ENCODE measurements around the gene ESPN.
"Not testable (repeated sequence)": the region's sequence is repeated elsewhere in the genome, so short reads cannot be mapped to it uniquely, and the experiment has no call there.

ESPN gene

DNA sequence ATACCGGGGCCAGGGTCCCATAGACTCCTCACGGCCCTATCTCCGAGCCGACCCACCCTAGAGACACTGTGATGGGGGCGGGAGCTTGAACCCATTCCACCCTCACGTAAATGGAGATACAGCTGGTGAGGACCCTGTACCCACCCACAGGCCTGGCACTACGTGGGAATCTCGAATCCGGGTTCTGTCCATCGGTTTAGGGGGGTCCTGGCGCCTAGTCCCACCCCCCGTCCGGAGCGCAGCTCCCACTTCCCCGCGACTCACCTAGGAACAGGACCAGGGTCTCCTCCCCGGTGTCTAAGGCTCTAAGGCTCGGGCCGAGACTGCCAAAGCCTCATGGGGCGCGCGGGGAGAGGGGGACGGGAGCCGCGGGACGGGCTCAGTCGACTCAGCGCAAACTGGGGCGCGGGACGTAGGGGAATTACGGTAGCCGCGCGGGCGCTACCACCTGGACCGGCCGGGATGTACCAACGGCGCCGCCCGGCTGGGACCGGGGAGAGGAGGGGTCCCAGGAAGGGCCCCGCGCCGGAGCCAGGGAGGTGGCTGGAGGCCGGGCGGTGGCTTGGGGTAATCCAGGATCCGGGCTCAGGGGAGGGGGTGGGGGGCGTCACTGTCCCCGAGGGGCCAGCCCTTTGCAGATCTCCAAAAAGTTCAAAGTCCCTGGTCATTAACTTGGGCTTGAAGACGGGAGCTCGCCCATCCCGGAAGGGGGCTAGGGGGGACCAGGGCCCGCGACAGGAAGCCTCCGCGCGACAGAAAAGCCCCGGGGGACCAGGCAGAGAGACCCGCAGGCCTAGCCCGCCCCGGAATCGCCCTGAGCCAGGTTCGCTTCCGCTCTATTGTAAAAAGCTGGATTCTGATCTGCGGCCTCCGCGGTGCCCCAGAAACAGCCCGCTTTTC lies 65.9 kb downstream of the ESPN start:
- Histone ChIP-seq H3K9ac (ENCODE audit: low read depth, low read length) (peak overlapping the region; percentile 89), H3K9me3 (ENCODE audit: control insufficient read depth, insufficient read depth, low read length) (no peaks in the 10 kb centered on the region), H3K4me1 (ENCODE audit: insufficient read depth, low read length) (peaks cover 27% of the 10 kb centered on the region), H3K36me3 (ENCODE audit: insufficient read depth, low read length) (no peaks in the 10 kb centered on the region)

- Histone ChIP-seq H3K9ac (ENCODE audit: low read depth, low read length) (peak overlapping the region; percentile 89), H3K36me3 (ENCODE audit: insufficient read depth, low read length) (no peaks in the 10 kb centered on the region), H3K4me1 (ENCODE audit: insufficient read depth, low read length) (peaks cover 33% of the 10 kb centered on the region), H3K9me3 (ENCODE audit: control insufficient read depth, insufficient read depth, low read length) (no peaks in the 10 kb centered on the region)
Measured at GRCh38 chr1:6491081-6491449, 66.5 kb downstream of the ESPN start.

DNA sequence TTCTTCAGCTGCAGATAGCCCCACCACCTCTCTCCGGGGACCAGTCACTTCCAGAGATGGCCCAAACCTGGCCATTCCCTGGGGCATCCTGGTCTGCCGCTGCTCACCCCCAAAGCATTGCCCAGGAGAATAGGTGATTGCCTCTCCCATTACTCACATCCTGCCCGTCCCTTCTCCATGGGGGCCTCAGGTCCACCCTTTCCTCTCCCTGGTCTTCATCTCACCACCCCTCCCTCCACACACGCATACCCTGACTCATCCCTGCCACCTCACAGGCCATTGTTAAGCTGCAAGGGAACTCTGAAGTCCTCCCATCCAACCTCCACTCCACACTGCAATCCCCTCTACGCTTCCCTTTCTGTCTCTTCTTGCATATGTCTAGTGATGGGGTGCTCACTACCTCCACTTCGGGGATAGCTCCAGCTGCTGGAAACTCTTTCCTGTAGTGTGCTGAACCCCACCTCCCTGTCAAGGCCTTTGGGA lies 66.9 kb downstream of the ESPN start, which contains the start of gene PLEKHG5:
PLEKHG5 (minus strand) TSS at position 188 of the 483 bp plus-strand sequence. CDS start 14,096 bp downstream, outside the sequence.
- H3K9ac ChIP-seq (ENCODE audit: low read depth, low read length) = peak within 1 kb of the TSS; percentile 89
- H3K36me3 ChIP-seq (ENCODE audit: insufficient read depth, low read length) = no peaks in the 10 kb centered on the region
- no peaks in the 10 kb centered on the region for H3K9me3 ChIP-seq (ENCODE audit: control insufficient read depth, insufficient read depth, low read length)
- peaks cover 34% of the 10 kb centered on the region for H3K4me1 ChIP-seq (ENCODE audit: insufficient read depth, low read length)

DNA sequence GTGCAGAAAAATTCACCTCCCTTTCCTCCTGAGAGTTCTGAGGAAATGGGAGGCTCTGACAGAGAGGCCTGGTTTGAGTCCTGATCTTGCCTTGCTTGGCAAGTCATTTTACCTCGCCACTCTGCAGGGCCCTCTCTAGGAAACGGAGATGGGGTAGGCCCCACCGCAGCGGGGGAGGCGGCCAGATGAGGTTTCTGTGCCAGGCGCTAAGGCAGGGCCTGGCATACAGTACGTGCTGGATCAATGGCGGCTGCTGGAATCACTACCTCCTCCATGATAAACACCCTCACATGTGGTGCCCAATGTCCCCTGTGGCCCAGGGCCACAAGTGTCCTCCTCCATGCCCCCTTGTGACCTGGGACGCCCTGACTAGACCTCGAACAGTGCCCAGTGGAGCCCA lies 67.4 kb downstream of the ESPN start:
- peak overlapping the region; percentile 89; the same call in 1 of the 2 replicates for H3K9ac ChIP-seq (ENCODE audit: low read depth, low read length)
- H3K36me3 ChIP-seq (ENCODE audit: insufficient read depth, low read length) = no peaks in the 10 kb centered on the region
- H3K4me1 ChIP-seq (ENCODE audit: insufficient read depth, low read length) = peaks cover 34% of the 10 kb centered on the region
- no peaks in the 10 kb centered on the region for H3K9me3 ChIP-seq (ENCODE audit: control insufficient read depth, insufficient read depth, low read length)

- not testable (repeated sequence) for H3K9ac ChIP-seq (ENCODE audit: low read depth, low read length); H3K36me3 ChIP-seq (ENCODE audit: insufficient read depth, low read length); H3K9me3 ChIP-seq (ENCODE audit: control insufficient read depth, insufficient read depth, low read length)
- H3K4me1 ChIP-seq (ENCODE audit: insufficient read depth, low read length) = peaks cover 33% of the 10 kb centered on the region
Measured at GRCh38 chr1:6493834-6494223, 69.3 kb downstream of the ESPN start.

GRCh38 chr1:6494627-6495026 lies 70.1 kb downstream of the ESPN start:
- peaks cover 25% of the 10 kb centered on the region for H3K4me1 ChIP-seq (ENCODE audit: insufficient read depth, low read length)
- no peaks in the 10 kb centered on the region for H3K36me3 ChIP-seq (ENCODE audit: insufficient read depth, low read length)
- no peak overlapping the region for H3K9ac ChIP-seq (ENCODE audit: low read depth, low read length)
- H3K9me3 ChIP-seq (ENCODE audit: control insufficient read depth, insufficient read depth, low read length) = no peaks in the 10 kb centered on the region

DNA sequence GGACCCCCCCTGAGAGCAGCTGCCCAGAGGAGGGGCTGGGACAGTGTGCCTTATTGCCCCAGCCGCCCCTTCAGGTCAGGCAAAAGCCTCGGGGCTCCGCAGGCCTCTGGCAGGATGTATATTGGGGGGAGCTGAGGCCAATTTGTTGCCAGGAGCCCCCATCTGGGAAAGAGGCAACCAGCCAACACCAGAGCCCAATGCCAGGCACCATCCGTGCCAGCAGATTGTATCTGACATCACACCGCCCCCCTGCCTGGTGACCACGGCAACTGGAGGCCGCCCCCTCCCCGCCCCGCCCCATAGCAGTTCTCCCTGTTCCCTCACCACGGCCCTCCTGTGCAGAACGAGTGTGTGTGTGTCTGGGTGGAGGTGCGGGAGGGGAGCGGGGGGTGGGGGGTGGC lies 70.5 kb downstream of the ESPN start:
- Histone ChIP-seq H3K9ac (ENCODE audit: low read depth, low read length) (no peak overlapping the region), H3K36me3 (ENCODE audit: insufficient read depth, low read length) (no peaks in the 10 kb centered on the region), H3K4me1 (ENCODE audit: insufficient read depth, low read length) (peaks cover 24% of the 10 kb centered on the region), H3K9me3 (ENCODE audit: control insufficient read depth, insufficient read depth, low read length) (no peaks in the 10 kb centered on the region)

- peak overlapping the region; percentile 56; the same call in 1 of the 2 replicates for H3K9ac ChIP-seq (ENCODE audit: low read depth, low read length)
- H3K4me1 ChIP-seq (ENCODE audit: insufficient read depth, low read length) = peaks cover 24% of the 10 kb centered on the region
- no peaks in the 10 kb centered on the region for H3K36me3 ChIP-seq (ENCODE audit: insufficient read depth, low read length)
- H3K9me3 ChIP-seq (ENCODE audit: control insufficient read depth, insufficient read depth, low read length) = no peaks in the 10 kb centered on the region
Measured at GRCh38 chr1:6495540-6496364, 71.2 kb downstream of the ESPN start.

DNA sequence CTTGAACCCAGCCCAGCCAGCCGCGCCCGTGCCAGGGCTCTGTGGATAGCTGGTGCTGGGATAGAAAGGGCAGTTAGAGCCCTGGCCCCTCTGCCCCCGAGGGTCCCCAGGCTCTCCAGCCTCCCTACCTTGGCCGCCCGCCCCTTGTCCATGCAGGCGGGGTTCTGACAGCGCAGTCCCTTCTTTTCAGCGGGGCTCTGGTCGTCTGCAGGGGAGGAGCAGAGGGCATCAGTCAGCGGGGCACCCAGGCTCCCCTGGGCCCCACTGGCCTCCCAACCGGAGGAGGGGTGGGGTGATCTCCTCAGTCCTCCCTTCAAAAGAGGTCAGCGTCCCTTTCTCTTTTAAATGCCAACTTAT lies 71.8 kb downstream of the ESPN start:
- no peaks in the 10 kb centered on the region for H3K36me3 ChIP-seq (ENCODE audit: insufficient read depth, low read length)
- H3K4me1 ChIP-seq (ENCODE audit: insufficient read depth, low read length) = peaks cover 24% of the 10 kb centered on the region
- peak overlapping the region; percentile 56 for H3K9ac ChIP-seq (ENCODE audit: low read depth, low read length)
- no peaks in the 10 kb centered on the region for H3K9me3 ChIP-seq (ENCODE audit: control insufficient read depth, insufficient read depth, low read length)

DNA sequence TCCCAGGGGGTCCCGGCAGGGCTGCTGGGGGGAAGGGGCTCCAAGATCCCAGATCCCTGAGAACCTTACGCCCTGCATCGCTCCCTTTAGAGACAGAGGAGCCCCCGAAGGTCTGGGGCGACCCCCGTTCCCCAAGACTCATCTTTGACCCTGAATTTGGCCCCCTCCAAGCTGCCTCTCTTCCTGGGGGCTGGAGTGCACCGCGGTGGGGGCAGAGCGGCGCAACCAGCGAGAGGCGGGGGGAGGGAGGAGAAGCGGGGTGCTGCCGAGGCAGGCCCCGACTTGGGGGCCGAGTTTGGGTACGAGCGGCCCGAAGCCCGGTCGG lies 72.3 kb downstream of the ESPN start:
- Histone ChIP-seq H3K9ac (ENCODE audit: low read depth, low read length) (peak overlapping the region; percentile 56), H3K36me3 (ENCODE audit: insufficient read depth, low read length) (no peaks in the 10 kb centered on the region), H3K4me1 (ENCODE audit: insufficient read depth, low read length) (peaks cover 22% of the 10 kb centered on the region)

DNA sequence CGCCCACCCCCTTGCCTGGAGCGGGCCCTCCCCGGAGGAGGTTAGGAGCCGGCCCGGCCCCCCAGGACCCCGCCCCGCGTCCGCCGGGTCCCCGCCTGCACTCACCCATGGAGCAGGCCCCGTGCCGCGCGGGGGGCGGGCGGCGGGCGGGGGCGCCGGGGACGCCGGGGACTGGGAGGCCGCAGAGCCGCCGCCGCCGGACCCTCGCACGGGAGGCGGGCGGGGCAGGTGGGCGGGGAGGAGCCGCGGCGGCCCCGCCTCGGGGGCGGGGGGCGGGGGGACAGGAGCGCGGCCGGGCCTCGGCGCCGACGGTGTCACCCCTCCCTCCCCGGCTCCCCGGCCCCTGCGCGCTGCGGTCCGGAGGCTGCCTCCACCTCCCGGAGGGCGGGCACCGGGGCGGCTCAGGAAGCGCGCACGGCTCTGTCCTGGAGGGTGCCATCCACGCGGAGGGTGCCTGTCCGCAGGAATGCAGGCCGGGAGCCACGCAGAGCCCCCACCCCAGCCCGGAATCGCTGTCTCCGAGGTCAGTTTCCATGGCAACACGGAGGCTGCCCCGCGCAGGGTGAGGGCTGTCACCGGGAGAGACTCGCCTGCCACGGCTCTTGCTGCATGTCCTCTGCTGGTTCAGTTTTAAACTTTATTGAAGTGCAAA lies 72.8 kb downstream of the ESPN start:
- Histone ChIP-seq H3K4me1 (ENCODE audit: insufficient read depth, low read length) (peaks cover 17% of the 10 kb centered on the region; the same call in 1 of the 2 replicates), H3K9me3 (ENCODE audit: control insufficient read depth, insufficient read depth, low read length) (no peaks in the 10 kb centered on the region), H3K36me3 (ENCODE audit: insufficient read depth, low read length) (no peaks in the 10 kb centered on the region), H3K9ac (ENCODE audit: low read depth, low read length) (peak overlapping the region; percentile 56; the same call in 1 of the 2 replicates)

More for the DNA sequence above, 72.3 kb downstream of the ESPN start:
- no peaks in the 10 kb centered on the region for H3K9me3 ChIP-seq (ENCODE audit: control insufficient read depth, insufficient read depth, low read length)

- no peaks in the 10 kb centered on the region for H3K9me3 ChIP-seq (ENCODE audit: control insufficient read depth, insufficient read depth, low read length)
- no peaks in the 10 kb centered on the region for H3K36me3 ChIP-seq (ENCODE audit: insufficient read depth, low read length)
- H3K4me1 ChIP-seq (ENCODE audit: insufficient read depth, low read length) = peaks cover 10% of the 10 kb centered on the region; the same call in 1 of the 2 replicates
- H3K9ac ChIP-seq (ENCODE audit: low read depth, low read length) = peak overlapping the region; percentile 45; the same call in 1 of the 2 replicates
Measured at GRCh38 chr1:6497867-6498575, 73.4 kb downstream of the ESPN start.

- H3K9ac ChIP-seq (ENCODE audit: low read depth, low read length) = no peak overlapping the region
- H3K4me1 ChIP-seq (ENCODE audit: insufficient read depth, low read length) = peaks cover 9% of the 10 kb centered on the region; the same call in 1 of the 2 replicates
- H3K36me3 ChIP-seq (ENCODE audit: insufficient read depth, low read length) = no peaks in the 10 kb centered on the region
- no peaks in the 10 kb centered on the region for H3K9me3 ChIP-seq (ENCODE audit: control insufficient read depth, insufficient read depth, low read length)
Measured at GRCh38 chr1:6498576-6499111, 74.1 kb downstream of the ESPN start.
